K562 treated with DMSO at 1 percent for 48 hours (cell line): Measurements from ENCODE around the gene CIZ1. TPM values are rescaled to one million over a fixed set of nuclear protein-coding genes. Genes with fewer than 3 reads are reported as not detected.

Experiments
- total RNA-seq: library from RNA; unstranded; fragments of 300-600 nt; gene quantifications from 2 replicates; pipeline ENCODE4 v1.2.3, GENCODE V29; 2022; ENCODE audit warnings: low replicate concordance; ENCODE audit errors: extremely low read depth

CIZ1 gene, protein sequence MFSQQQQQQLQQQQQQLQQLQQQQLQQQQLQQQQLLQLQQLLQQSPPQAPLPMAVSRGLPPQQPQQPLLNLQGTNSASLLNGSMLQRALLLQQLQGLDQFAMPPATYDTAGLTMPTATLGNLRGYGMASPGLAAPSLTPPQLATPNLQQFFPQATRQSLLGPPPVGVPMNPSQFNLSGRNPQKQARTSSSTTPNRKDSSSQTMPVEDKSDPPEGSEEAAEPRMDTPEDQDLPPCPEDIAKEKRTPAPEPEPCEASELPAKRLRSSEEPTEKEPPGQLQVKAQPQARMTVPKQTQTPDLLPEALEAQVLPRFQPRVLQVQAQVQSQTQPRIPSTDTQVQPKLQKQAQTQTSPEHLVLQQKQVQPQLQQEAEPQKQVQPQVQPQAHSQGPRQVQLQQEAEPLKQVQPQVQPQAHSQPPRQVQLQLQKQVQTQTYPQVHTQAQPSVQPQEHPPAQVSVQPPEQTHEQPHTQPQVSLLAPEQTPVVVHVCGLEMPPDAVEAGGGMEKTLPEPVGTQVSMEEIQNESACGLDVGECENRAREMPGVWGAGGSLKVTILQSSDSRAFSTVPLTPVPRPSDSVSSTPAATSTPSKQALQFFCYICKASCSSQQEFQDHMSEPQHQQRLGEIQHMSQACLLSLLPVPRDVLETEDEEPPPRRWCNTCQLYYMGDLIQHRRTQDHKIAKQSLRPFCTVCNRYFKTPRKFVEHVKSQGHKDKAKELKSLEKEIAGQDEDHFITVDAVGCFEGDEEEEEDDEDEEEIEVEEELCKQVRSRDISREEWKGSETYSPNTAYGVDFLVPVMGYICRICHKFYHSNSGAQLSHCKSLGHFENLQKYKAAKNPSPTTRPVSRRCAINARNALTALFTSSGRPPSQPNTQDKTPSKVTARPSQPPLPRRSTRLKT
- total RNA-seq = 684 TPM in 1 of 2 replicates, not detected in the other

DNA sequence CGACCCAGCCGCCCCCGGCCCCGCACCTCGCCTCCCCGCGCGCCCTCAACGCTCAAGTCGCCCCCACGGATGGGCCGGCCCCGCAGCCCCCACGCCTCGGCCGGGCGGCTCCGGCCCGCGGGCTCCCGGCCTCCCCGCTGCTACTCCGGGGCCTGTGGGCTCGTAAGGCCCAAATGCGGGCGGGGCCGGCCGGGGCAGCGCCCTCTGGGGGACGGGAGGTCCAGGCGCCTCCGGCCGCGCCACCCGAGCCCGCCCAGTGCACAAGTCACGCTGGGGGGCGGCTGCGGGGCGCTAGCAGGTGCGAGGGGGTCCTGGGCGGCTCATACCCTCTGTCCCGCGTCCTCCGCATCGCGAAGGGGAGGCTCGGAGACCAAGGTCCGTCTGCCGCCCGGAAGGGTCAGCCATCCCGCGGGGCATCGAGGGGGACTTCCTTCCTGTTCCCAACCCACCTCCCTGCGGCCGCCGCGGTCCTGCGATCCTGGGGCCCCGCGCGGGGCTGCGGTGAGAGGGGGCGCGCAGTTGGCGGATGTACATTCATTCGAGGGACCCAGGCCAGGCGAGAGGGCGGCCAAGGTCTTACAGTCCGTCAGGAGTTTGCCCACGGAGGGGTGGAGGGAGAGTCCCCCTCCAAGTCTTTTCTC is at the start of gene CIZ1:
CIZ1 (minus strand) TSS at position 167 of the 641 bp plus-strand sequence. CDS start 715 bp downstream, outside the sequence.

DNA sequence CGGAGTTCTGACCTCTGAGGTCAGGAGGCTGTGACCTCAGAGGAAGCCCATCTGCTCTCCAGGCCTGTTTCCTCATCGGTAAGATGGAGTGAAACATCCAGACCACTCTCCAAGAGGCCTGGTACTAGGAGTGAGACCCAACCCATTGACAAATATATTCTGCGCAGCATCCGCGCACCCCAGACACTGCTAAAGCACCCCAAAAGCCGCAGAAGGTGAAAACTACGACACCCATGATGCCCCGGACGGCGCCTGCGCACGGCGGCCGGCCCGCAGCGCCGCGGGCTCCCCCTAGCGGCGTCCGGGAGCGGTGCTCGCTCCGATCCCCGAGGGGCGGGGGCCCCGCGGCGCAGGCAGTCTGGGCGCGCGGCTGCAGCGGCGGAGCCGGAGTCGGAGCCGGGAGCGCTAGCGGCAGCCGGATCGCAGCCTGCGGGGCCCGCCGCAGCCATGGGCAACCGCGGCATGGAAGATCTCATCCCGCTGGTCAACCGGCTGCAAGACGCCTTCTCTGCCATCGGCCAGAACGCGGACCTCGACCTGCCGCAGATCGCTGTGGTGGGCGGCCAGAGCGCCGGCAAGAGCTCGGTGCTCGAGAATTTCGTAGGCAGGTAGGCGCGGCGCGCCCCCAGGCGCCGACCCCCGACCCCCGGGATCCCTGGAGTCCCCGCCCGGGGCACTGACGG is 11.8 kb upstream of the CIZ1 start, which contains the start of gene DNM1:
DNM1 (plus strand) TSS at position 356 of the 683 bp plus-strand sequence; CDS start at position 448, 92 bp downstream.

DNA sequence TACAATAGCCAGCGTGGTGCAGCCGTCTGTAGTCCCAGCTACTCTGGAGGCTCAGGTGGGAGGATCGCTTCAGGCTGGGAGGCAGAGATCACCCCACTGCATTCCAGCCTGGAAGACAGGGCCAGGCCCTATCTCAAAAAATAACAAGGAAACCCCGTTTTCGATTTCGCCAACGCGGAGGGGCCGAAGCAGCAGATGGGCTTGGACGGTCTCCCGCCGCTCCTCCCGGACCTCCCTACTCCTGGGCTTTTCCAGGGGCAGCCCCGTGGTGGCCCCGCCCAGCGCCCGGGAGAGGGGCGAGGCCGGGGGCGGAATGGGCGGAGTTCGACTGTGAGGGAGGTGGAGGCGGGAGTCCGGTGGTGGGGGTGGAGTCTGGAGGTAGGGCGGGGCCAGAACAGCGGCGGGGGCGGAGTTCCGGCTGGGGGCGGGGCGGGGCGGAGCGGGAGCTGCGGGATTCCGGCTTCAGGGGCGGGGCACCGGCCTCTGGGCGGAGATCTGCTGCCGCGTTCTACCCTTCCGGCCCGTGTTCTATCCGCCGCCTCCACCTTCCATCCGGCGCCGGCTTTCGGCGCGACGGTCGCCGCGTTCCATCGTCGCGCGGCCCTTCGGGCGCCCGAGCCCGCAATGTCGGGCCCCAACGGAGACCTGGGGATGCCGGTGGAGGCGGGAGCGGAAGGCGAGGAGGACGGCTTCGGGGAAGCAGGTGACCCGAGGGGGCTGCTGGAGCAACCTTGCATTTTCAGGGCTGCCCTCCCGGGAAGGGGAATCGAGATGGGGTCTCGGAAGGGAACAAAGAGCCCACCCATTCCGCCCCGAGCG is 31.4 kb downstream of the CIZ1 start, which contains the start of gene BBLN:
BBLN (plus strand) TSS at position 482 of the 819 bp plus-strand sequence; CDS start at position 625, 143 bp downstream.

DNA sequence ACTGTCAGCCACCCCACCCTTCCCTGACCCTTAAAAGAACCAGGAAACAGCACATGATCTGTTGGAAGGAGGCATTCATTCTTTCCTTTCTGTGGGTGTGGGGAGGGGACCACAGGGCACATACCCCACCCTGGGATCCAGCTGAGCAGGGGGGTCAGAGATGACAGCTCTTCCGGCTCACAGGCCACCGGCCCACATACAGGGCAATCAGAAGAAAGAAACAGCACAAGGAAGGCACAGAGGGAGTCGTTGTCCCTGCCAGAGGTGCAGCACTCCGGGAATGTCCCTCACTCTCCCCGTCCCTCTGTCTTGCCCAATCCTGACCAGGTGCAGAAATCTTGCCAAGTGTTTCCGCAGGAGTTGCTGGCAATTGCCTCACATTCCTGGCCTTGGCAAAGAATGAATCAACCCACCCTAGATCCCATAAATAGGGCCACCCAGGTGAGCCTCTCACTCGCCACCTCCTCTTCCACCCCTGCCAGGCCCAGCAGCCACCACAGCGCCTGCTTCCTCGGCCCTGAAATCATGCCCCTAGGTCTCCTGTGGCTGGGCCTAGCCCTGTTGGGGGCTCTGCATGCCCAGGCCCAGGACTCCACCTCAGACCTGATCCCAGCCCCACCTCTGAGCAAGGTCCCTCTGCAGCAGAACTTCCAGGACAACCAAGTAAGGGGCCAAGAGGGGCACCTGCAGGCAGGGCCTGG is 42.2 kb downstream of the CIZ1 start, which contains the start of gene LCN2:
LCN2 (plus strand) TSS at position 453 of the 701 bp plus-strand sequence; CDS start at position 526, 73 bp downstream.

DNA sequence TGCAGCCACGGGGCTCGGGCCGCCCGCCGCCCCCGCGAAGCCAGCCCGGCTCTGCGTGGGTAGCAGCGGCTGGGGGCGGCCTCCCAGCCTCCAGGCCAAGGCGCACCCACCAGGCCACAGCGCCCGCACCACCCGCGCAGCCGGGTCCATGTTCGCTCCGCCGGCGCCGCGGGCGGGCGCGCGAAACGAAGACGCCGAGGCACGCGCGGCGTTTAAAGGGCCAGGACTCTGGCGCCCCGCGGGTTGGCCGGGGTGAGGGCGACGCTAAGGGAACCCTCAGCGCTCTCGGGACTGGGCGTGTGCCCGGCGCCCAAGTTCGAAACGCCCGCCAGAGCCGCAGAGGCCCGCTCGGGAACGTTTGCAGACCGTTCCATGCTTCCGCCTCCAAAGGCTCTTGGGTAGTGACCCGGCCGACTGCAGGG is 63.8 kb downstream of the CIZ1 start, which contains the start of gene PTGES2:
PTGES2 (minus strand) TSS at position 162 of the 422 bp plus-strand sequence; CDS start at position 150, 12 bp downstream.

Other genes with a start within 250 kb of the CIZ1 start
- gene EEIG1, start 210.6 kb downstream of the CIZ1 start, total RNA-seq = not detected in 2 replicates
- not detected in 2 replicates for gene NAIF1, start 124.3 kb downstream of the CIZ1 start, total RNA-seq
- not detected in 2 replicates for gene SLC25A25, start 123.3 kb downstream of the CIZ1 start, total RNA-seq
- not detected in 2 replicates for gene PTGES2, start 63.8 kb downstream of the CIZ1 start, total RNA-seq
- not detected in 2 replicates for gene LCN2, start 42.1 kb downstream of the CIZ1 start, total RNA-seq
- not detected in 2 replicates for gene BBLN, start 31.3 kb downstream of the CIZ1 start, total RNA-seq
- not detected in 2 replicates for gene DNM1, start 11.8 kb upstream of the CIZ1 start, total RNA-seq
- not detected in 2 replicates for gene GOLGA2, start 84.4 kb upstream of the CIZ1 start, total RNA-seq
- not detected in 2 replicates for gene SWI5, start 84.7 kb upstream of the CIZ1 start, total RNA-seq
- not detected in 2 replicates for gene TRUB2, start 130.9 kb upstream of the CIZ1 start, total RNA-seq
- gene COQ4, start 131.3 kb upstream of the CIZ1 start, total RNA-seq = not detected in 2 replicates
- not detected in 2 replicates for gene SLC27A4, start 149.0 kb upstream of the CIZ1 start, total RNA-seq
- not detected in 2 replicates for gene URM1, start 179.8 kb upstream of the CIZ1 start, total RNA-seq
- not detected in 2 replicates for gene CERCAM, start 229.3 kb upstream of the CIZ1 start, total RNA-seq